ENCODE data around the gene KIAA0232.

KIAA0232 gene

DNA sequence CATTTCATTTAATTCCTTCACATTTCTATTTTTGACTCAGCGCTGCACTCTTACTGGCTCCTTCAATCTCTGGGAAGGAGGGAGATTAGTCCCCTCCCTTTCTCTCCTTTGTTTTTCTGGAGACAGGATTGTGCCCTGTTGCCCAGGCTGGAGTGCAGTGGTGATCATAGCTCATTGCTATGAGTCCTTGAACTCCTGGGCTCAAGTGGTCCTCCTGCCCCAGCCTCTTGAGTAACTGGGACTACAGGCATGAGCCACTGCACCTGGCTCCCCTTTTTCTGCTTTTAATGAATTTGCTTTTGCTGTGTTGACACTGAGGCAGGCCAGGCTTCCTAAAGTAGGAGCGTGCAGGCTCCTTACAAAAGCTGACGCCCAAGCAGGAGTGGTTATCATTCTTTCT lies 137.6 kb downstream of the KIAA0232 start:
- no peak for DNase-seq

DNA sequence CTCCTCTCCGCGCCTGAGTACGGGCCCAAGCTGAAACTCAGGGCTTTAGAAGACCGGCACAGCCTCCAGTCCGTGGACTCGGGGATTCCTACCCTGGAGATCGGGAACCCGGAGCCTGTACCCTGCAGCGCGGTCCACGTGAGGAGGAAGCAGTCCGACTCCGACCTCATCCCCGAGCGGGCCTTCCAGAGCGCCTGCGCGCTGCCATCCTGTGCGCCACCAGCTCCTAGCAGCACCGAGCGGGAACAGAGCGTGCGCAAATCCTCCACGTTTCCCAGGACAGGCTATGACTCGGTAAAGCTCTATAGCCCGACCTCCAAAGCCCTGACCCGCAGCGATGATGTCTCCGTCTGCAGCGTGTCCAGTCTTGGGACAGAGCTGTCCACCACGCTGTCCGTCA lies 141.0 kb downstream of the KIAA0232 start:
- no peak for DNase-seq

DNA sequence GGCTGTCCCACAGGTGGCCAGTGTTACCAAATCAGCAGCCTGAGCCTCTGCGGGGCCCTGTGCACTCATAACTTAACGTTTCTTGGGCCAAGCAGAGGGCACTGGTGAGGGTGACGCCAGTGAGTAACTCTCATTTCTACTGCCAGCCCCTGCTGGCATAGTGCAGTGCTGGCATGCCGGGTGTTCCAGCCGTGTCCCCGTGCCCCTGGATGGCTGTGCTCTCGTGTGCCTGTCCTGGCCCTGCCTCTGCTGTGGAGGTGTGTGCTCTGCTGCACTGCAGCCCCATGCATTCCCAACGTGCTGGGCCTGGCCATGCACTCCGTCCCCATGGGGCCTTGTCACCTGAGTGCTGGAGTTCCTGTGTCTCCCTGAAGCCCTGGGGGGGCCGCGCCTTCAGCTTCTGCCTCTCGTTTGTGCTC lies 141.8 kb downstream of the KIAA0232 start:
- DNase-seq, result no peak

DNA sequence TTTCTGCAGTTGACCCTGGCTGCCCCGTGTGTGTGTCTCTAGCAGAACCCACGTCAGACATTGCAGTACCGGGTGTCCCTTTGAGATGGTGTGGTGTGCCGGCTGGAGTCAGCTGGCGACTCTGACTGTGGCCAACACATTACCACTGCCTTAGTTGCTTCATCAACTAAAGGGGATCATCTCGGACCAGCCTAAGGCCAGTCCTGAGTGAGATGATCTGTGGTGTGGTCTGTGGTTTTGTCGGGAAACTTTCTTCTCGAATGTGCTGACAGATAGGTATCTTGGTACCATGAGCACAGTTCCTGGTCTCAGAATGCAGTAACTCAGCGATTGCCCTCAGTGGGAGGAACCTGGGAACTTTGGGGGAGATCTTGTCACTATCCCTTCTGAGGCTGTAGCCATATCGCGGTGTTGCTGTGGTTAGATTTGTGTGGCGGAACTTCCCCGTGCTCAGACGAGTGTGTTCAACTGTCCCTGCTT lies 142.9 kb downstream of the KIAA0232 start:
- DNase-seq, result no peak

DNA sequence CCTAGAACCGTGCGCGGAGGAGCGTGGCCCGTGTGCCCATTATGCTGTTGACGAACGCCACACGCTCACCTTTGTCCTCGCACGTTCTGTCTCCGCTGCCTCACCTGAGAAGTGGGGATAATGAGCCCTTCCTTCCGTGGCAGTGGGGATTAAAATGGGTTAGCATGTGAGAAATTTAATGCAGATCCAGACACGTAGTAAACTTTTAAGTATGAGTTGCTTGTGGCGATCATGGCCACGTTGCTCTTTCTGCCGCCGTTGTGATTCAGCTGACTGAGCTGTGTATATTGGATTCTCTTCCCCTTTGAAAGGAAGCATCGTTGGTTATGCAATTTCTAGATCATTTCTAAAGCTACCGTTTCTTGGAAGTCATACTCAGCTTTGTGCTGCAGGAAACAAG lies 143.6 kb downstream of the KIAA0232 start:
- no peak for DNase-seq

DNA sequence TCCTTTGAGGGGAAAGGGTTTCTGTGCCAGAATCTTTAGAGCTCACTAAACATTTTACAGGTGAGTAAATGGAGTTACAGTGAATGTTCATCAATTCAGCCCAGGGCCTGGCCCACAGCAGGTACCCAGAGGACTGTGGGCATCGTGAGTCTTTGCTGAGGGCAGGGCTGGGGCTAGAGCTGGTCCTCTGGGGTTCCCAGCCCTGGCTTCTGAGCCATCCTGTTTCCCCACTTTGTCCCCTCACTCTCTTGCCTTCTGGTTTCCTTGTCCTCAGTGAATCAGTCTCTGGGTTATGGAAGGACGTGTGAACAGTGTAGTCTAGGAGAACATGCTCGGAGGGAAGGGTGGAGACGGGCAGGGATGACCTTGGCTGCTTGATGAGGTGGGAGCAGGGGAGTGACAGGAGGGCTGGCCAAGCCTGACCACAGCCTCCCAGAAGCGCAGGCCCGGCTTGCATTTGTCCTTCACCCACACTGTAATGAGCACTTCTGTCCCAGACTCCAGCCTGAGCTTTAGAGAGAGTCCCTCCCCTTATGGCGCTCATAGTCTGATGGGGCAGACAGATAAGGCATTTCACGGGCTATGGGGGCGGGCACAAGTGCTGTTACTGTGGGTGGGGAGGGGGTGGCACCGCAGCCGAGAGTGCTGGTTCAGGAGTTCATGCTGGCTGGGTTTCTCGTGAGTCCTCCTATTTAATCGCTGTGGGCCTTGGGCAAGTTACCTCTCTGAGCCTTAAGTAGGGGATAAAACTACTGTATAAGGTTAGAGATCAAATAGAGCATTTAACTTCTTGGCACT lies 144.4 kb downstream of the KIAA0232 start:
- DNase-seq, result no peak

DNA sequence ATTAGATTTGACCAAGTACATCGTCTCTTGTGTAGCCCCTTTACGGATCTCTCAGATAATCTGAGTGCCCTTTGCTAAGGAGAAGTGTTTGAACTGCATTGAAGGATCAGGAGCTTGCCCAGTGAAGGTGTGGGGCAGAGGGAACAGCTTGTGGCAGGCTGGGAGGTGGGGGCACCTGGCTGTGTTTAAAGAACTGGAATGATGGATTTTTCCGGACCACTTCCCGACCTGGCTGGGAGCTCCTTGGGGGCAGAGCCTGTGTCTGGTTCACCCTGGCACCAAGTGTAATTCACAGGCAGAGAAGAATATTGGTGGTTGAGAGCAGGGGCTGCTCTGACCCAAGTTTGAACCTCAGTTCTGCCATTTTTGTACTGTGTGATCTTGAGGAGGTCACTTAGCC lies 145.6 kb downstream of the KIAA0232 start:
- no peak for DNase-seq

DNA sequence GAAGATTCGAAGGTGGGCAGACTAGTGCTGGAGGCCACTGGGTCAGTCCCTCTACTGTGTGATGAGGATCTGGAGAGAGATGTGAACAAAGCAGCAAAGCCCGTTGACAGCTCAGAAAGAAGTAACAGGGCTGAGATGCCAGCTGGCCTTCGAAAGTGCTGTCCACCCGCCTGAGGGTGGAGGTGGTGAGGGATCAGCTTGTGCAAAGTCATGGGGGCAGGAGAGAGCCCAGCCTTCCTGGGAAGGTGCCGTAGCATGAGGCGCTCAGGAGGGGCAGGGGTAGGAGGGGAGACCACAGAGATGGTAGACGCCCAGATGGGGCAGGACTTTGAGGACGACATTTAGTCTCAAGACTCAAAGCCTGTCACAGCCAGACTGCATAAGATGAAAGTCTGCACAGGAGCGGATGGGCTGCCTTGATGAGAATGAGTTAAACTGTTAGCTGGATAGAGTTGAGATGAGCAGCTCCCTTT lies 146.8 kb downstream of the KIAA0232 start:
- DNase-seq, result no peak

DNA sequence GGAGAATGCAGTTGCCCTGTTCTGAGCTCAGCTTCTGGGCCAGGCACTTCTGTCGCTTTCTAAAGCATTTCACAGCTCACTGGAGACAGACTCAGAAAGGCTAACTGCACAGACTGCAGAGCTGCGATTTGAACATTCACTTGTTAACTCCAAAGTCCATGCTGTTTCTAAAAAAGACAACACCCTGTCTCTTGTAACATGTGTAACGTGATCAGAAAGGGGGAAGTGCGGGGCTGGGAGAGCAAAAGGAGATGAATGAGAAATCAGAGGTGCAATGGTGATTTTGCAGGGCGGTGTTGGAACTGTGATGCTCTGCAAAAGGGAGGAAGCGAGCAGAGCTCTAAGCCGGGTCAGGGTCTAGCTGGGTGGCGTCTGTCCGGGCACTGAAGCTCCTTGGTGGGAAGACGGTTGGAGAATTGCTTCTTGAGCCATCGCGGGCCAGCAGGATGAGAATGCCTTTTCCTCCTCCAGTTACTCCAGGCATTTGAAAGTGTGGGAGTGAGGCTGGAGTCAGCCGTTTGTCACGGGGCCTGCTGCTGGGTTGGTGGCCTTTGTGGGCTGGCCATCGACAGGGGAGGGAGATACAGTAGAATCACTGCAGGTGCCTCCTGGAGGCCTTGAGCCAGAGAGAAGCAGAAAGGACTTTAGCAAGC lies 147.4 kb downstream of the KIAA0232 start:
- no peak for DNase-seq

DNA sequence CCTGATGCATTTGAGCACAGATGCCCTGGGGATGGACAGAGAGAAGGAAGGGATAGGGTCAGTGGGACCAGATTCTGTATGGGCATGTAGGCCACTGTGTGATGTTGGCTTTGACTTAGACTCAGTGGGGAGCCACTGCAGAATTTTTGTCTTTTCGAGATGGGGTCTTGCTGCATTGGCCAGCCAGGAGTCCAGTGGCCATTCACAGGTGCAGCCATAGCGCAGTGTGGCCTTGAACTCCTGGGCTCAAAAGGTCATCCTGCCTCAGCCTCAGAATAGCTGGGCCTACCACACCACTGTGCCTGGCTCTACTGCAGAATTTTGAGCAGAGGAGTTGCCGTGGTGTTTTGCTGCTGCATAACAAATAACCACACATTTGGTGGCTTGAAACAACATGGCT lies 149.9 kb downstream of the KIAA0232 start:
- DNase-seq, result no peak

DNA sequence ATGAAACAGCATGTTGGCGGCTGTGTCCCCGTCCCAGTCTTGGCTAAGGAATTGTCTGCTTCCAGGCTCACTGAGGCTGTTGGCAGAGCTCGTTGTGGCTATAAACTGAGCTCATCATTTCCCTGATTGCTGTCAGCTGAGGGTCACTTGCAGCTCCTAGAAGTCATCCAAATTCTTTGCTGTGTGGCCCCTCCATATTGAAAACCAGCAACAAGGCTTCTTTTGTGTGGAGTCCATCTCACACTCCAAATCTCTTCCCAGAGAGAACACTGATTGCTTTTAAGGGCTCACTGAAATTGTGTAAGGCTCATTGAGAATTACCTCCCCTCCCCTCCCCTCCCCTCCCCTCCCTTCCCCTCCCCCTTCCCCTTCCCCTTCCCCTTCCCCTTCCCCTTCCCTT lies 150.4 kb downstream of the KIAA0232 start:
- no peak for DNase-seq
